GM10266 (cell line): ENCODE results near the gene ST7.

Experiments
- DNase-seq: peaks from one replicate; pipeline ENCODE4 v3.0.0; 2012; ENCODE audit errors: extremely low spot score
- TF ChIP-seq, protein P1 (sequence below): IDR thresholded peaks from 2 replicates; pipeline ENCODE4 v1.5.1; 2012; ENCODE audit warnings: mild to moderate bottlenecking, low read depth; ENCODE audit not compliant: control insufficient read depth, insufficient read depth; ENCODE audit errors: missing control alignments

Gene ST7

DNA sequence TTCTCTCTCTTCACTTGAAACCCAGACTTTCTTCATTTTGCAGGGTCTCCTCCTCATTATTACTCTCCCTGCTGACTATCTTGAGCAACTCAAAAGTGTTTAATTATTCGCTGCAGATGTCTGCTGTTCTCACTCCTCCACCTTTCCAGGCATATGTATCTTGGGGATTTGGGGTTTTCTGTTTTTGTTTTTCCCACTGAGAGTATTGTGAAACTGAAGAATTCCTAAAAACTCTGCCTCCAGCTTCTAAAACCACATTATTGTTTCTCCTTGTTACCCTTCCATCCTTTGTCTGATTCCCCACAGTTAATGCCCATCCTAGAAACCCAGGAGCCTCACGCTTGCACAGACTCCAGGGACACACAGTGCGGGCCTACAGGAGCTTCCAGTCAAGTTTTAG, 318.3 kb downstream of the ST7 start:
- TF ChIP-seq, protein P1, sequence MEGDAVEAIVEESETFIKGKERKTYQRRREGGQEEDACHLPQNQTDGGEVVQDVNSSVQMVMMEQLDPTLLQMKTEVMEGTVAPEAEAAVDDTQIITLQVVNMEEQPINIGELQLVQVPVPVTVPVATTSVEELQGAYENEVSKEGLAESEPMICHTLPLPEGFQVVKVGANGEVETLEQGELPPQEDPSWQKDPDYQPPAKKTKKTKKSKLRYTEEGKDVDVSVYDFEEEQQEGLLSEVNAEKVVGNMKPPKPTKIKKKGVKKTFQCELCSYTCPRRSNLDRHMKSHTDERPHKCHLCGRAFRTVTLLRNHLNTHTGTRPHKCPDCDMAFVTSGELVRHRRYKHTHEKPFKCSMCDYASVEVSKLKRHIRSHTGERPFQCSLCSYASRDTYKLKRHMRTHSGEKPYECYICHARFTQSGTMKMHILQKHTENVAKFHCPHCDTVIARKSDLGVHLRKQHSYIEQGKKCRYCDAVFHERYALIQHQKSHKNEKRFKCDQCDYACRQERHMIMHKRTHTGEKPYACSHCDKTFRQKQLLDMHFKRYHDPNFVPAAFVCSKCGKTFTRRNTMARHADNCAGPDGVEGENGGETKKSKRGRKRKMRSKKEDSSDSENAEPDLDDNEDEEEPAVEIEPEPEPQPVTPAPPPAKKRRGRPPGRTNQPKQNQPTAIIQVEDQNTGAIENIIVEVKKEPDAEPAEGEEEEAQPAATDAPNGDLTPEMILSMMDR, result no peak
- DNase-seq, result no peak

GRCh38 chr7:117272017-117272759, 318.9 kb downstream of the ST7 start:
- TF ChIP-seq, protein P1, result no peak
- no peak for DNase-seq

GRCh38 chr7:117273325-117273724, 320.0 kb downstream of the ST7 start:
- DNase-seq, result no peak
- TF ChIP-seq, protein P1, result no peak

DNA sequence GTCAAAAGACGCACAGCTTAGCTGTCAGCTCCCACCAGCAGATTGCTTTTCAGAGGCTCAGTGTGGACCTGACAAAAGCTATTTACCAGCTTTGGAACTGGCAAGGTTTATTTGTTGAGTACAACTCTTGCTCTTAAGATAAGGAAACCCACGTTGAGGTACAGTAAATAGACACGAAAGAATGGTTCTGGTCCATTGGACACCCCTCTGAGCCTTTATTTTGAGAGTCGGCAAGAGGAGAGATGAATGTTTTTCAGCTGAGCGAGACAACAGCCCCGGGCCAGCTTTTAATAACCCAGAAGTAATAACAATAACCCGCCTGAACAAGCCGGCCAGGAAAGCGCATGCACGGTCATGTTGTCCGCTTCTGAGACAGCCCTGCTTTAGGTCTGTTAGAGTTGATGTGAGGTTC, 320.5 kb downstream of the ST7 start:
- TF ChIP-seq, protein P1, result no peak
- no peak for DNase-seq

- TF ChIP-seq, protein P1, result no peak
- DNase-seq, result no peak
These were observed 321.6 kb downstream of the ST7 start for GRCh38 chr7:117274951-117275350.

GRCh38 chr7:117277576-117277975, 324.3 kb downstream of the ST7 start:
- TF ChIP-seq, protein P1, result no peak
- DNase-seq, result no peak

DNA sequence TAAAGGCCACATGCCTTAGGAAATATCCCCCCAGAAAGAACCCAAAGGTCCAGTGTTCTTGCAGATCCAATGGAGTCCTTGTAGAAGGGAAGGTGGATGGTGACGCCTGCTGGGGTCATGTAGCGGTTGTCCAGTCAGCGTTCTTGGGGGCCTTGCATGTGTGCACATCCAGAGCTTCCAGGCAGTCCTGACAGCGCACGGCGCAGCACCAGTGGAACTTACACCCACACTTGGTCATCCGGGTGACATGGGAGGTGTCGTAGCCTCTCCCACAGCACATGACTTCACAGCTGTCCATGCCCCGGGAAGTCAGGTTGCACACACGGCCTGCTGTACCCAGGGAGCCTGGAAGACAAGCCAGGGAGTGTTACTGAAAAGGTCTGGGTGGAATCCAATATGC, 324.7 kb downstream of the ST7 start:
- DNase-seq, result no peak

More for the DNA sequence above, 324.7 kb downstream of the ST7 start:
- TF ChIP-seq, protein P1, result no peak
